GM18520 (cell line): ENCODE results near the gene LRRC8B.
A peak's percentile ranks its signal among the peaks of the same experiment; 100 is the strongest.

Experiments used
- ATAC-seq: cut with Tn5 transposase; IDR thresholded peaks from one replicate; pipeline ENCODE4 v1.9.1; 2021; ENCODE audit not compliant: unreplicated experiment

The LRRC8B gene

DNA sequence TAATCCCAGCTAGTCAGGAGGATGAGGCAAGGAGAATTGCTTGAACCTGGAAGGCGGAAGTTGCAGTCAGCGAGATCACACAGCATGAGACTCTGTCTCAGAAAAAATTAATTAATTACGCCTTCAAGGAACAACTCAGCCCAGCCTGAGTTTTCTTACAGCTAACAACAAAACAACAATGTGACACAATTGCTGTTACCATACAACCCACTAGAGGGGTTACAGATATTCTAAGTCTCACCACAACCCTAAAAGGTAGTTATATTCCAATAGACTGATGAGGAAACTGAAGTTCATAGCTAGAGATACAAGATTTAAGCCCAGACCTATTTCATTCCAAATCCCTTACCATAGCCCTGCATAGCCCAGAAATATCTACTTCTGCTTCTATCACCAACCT, 105.4 kb downstream of the LRRC8B start:
- no peak for ATAC-seq

DNA sequence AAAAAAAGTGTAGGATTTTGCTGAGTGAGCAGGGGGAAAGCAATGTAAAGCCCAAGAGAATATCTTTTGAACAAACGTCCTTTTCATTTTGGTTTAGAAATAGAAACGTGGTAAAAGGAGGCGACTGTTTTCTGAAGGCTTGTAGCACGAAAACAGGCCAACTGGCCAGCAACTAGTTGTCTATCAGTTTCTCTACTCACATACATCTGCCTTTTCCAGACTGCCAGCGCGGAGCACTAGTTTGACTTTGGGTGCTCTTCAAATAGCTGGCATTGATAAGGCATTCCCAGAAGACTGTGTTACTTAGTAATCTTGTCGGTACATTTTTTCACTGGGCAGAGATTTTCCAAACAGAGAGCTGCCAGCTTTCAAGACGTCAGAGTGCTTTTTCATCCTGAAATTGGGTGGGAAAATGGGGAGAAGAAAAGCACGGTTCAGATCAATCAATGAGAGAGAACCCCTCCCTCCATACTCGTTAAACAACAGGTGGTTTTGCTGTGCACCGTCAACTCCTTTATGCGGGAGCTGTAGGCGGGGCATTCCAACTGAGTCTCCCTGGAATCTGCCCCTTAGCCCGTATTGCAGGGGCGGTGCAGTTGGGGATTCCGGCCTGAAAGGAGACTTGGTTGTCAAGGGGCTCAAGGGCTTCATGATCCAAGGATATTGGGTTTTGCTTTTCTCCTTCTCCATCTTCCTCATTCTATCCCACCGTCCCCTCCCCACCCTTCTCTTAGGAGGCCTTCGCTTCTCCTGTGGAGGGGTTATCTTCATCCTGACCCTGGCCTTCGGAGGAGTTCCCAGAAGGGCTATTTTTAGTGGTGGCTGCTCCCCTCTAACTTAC, 107.4 kb downstream of the LRRC8B start:
- ATAC-seq = no peak

DNA sequence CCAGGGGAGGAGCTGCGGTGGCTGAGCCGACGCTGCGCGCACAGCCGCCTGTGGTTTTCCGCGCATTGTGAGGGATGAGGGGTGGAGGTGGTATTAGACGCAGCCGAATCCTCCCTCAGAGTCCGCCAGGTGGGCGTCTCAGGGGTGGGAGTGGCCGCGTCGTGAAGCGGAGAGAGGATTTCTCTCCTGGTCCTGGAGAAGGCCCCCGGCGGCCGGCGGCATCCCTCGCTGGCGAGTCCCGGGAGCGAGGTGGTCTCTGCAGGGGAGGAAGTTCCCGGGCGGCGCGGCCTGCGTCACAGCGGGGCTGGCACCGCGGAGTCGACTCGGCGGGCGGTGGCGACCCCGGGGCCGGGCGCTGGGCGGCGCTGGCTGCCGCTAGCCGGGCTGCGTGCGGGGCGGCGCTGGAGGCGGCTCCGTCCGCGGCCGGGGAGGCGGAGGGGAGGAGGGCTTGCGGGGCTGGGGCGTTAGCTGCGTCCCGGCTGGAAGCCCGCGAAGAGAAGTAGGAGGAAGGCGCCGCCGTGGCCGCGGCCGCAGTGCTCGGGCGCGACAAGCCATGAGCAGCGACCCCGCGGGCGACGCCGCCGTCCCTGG, 108.1 kb downstream of the LRRC8B start, which contains the start of gene LRRC8C:
TSS of gene LRRC8C (plus strand) at position 464 of the 591 bp plus-strand sequence. CDS start 53,354 bp downstream, outside the sequence.
- ATAC-seq = peak; percentile 75

DNA sequence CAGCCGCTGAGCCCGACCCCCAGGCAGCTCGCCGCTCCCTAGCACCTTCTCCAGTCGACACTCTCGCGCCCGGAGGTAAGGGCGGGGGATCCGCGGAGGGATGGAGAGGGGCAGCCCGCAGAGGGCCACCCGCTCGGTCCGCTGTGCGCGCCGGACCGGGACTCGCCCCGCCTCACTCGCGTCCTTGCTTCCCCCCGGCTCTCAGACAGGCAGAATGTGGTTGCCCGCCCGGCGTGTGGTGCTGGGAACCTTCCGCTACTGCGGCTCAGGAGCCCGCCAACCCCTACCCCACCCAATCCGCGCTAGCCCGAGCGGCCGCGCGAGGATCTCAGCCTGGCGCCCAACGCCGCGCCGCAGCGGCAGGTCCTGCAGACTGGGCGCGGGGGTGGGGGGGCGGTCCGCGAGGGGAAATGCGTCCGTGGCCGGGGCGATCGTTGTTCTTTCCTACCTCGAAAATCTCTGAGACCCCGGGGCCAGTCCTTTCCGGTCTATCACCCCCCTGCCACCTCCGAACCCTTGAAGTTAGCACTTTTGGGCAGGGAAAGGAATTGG, 108.7 kb downstream of the LRRC8B start:
- peak; percentile 20 for ATAC-seq

- no peak for ATAC-seq
Observed at GRCh38 chr1:89633800-89634625, 109.4 kb downstream of the LRRC8B start.

GRCh38 chr1:89635825-89636815, 111.5 kb downstream of the LRRC8B start:
- ATAC-seq = no peak

DNA sequence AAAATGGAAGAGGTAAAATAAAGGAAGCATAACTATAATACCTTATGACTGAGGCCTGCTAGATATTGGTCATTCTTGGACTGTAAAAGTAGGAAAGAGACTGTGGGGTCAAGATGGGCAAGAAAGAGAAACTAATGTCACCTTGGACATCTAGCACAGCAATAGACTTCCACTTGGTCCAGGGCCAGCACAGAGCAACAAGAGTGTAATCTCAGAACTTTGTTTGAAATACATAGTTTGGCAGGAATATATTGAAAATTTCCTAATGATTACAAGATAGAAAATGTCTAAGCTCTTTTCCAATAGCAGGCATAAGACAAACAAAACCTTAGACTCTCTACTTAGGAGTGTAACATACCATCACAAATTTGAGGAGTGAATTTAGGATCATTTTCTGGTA, 112.9 kb downstream of the LRRC8B start:
- no peak for ATAC-seq

DNA sequence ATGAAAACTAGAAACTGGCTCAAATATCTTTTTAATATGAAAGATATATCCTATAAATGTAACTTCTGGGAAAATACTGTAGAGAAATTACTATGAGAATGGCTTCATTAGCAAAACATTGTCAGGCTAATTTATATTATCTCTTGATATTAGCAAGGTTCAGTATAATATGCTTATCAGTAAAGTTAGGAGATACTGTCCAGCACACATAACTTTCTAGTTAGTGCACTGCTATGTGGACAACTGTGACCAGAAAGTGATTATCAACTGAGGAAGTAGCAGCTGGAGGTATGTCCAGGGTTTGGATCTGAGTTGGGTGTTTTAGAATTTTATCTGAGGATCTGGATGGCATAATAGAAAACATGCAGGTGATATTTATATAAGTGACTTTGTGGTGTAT, 115.8 kb downstream of the LRRC8B start:
- ATAC-seq = no peak

- ATAC-seq = no peak
Observed at GRCh38 chr1:89641781-89642180, 117.2 kb downstream of the LRRC8B start.

GRCh38 chr1:89643577-89643976, 118.9 kb downstream of the LRRC8B start:
- no peak for ATAC-seq

GRCh38 chr1:89644119-89644814, 119.6 kb downstream of the LRRC8B start:
- ATAC-seq = no peak

GRCh38 chr1:89646259-89646658, 121.6 kb downstream of the LRRC8B start:
- no peak for ATAC-seq
